NOMO-1 (cell line): ENCODE results near the gene MAP1LC3B2.

Experiments
- DNase-seq, 2 experiments: peaks; one replicate each; lab custom pipeline; 2025; ENCODE audit not compliant: unreplicated experiment in 2 of 2; lab: John Stamatoyannopoulos, UW

Gene MAP1LC3B2

GRCh38 chr12:116609319-116610114 is 50.3 kb downstream of the MAP1LC3B2 start:
- DNase-seq = no peak

GRCh38 chr12:116610971-116611541 is 51.9 kb downstream of the MAP1LC3B2 start:
- DNase-seq = no peak

- no peak for DNase-seq
Measured at GRCh38 chr12:116612436-116612835, 53.3 kb downstream of the MAP1LC3B2 start.

GRCh38 chr12:116613256-116613655 is 54.1 kb downstream of the MAP1LC3B2 start:
- DNase-seq = no peak

GRCh38 chr12:116614194-116614915 is 55.2 kb downstream of the MAP1LC3B2 start:
- DNase-seq = no peak

- no peak for DNase-seq
Measured at GRCh38 chr12:116615141-116615861, 56.1 kb downstream of the MAP1LC3B2 start.

- DNase-seq = no peak
Measured at GRCh38 chr12:116616536-116617248, 57.5 kb downstream of the MAP1LC3B2 start.

GRCh38 chr12:116619246-116619645 is 60.1 kb downstream of the MAP1LC3B2 start:
- no peak for DNase-seq

- DNase-seq = no peak
Measured at GRCh38 chr12:116620124-116620491, 60.9 kb downstream of the MAP1LC3B2 start.

- no peak for DNase-seq
Measured at GRCh38 chr12:116620492-116621191, 61.5 kb downstream of the MAP1LC3B2 start.

GRCh38 chr12:116621194-116621593 is 62.0 kb downstream of the MAP1LC3B2 start:
- no peak for DNase-seq

GRCh38 chr12:116624516-116624915 is 65.3 kb downstream of the MAP1LC3B2 start:
- no peak for DNase-seq

- no peak for DNase-seq
Measured at GRCh38 chr12:116626153-116626552, 67.0 kb downstream of the MAP1LC3B2 start.
